ENCODE measurements around the gene WDR75.

DNA sequence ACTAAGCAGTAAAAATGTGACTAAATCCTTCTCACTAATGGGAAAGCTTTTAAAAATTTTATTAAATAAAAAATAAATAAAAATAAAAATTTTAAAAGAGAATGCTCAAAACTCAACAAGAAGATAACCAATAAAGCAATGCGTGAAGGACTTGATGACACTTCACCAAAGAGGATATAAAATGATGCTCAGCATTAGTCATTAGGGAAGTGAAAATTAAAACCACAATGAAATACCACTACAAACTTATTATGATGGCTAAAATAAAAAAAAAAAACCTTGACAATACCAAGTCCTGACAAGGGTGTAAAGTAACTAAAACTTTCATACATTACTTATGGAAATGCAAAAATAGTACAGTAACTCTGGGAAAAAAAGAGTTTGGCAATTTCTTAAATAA lies 3.3 kb upstream of the WDR75 start:
- TF ChIP-seq, protein P1, sequence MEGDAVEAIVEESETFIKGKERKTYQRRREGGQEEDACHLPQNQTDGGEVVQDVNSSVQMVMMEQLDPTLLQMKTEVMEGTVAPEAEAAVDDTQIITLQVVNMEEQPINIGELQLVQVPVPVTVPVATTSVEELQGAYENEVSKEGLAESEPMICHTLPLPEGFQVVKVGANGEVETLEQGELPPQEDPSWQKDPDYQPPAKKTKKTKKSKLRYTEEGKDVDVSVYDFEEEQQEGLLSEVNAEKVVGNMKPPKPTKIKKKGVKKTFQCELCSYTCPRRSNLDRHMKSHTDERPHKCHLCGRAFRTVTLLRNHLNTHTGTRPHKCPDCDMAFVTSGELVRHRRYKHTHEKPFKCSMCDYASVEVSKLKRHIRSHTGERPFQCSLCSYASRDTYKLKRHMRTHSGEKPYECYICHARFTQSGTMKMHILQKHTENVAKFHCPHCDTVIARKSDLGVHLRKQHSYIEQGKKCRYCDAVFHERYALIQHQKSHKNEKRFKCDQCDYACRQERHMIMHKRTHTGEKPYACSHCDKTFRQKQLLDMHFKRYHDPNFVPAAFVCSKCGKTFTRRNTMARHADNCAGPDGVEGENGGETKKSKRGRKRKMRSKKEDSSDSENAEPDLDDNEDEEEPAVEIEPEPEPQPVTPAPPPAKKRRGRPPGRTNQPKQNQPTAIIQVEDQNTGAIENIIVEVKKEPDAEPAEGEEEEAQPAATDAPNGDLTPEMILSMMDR (IDR thresholded peaks at IDR 0.05; ENCODE audit: borderline replicate concordance, extremely low read depth, low read length, poor library complexity, severe bottlenecking) = no peak
- TF ChIP-seq EZH2 (IDR thresholded peaks at IDR 0.05; ENCODE audit: borderline replicate concordance, low read depth, low read length, severe bottlenecking) = no peak
